ENCODE data around the gene BMAL1. TPM values are rescaled to one million over a fixed set of nuclear protein-coding genes. Genes with fewer than 3 reads are reported as not detected.

BMAL1 gene
- total and polyA plus RNA-seq, 2 of the 8 experiments (the other 6 are each of a cell fraction or from before 2014, with no cell fraction given): 6.8 to 6.9 TPM

- TF ChIP-seq GTF2F1 (IDR thresholded peaks at IDR 0.05; ENCODE audit: borderline replicate concordance, low read depth, low read length) (no peak), TAF7 (optimal IDR thresholded peaks at IDR 0.05; ENCODE audit: borderline replicate concordance, low read depth, low read length) (no peak), JUN (IDR thresholded peaks at IDR 0.05; ENCODE audit: low read depth, low read length) (no peak), JUND (IDR thresholded peaks at IDR 0.05; ENCODE audit: low read length) (no peak), FOSL1 (IDR thresholded peaks at IDR 0.05; ENCODE audit: insufficient read depth, low read depth, low read length) (no peak), SP4 (IDR thresholded peaks at IDR 0.05; ENCODE audit: low read length) (no peak), EZH2 (IDR thresholded peaks at IDR 0.05; ENCODE audit: low read depth, low read length, severe bottlenecking) (no peak), BCL11A (IDR thresholded peaks at IDR 0.05; ENCODE audit: low read depth in 2 of 2, low read length in 2 of 2) (no peak), KDM1A (IDR thresholded peaks at IDR 0.05; ENCODE audit: borderline replicate concordance, low read length) (no peak), ZNF274 (IDR thresholded peaks at IDR 0.05; ENCODE audit: borderline replicate concordance, extremely low read depth, low read length) (no peak), CHD1 (IDR thresholded peaks at IDR 0.05; ENCODE audit: low read depth, low read length) (no peak), RAD21 (IDR thresholded peaks at IDR 0.05 in 1 of 2, conservative IDR thresholded peaks at IDR 0.05 in 1 of 2; ENCODE audit: low read depth in 2 of 2, low read length in 2 of 2) (no peak), SUZ12 (IDR thresholded peaks at IDR 0.05; ENCODE audit: low read length) (no peak), SIX5 (IDR thresholded peaks at IDR 0.05; ENCODE audit: low read depth, low read length) (no peak), CTBP2 (IDR thresholded peaks at IDR 0.05; ENCODE audit: borderline replicate concordance, insufficient read depth, insufficient read length, low read length) (no peak), GABPA (IDR thresholded peaks at IDR 0.05; ENCODE audit: borderline replicate concordance, insufficient read depth, low read length) (no peak), MAX (IDR thresholded peaks at IDR 0.05) (no peak), SAP30 (IDR thresholded peaks at IDR 0.05; ENCODE audit: insufficient read depth, insufficient replicate concordance, low read length) (no peak), NANOG (IDR thresholded peaks at IDR 0.05; ENCODE audit: insufficient read depth, low read depth, low read length, poor library complexity, severe bottlenecking) (no peak), RBBP5 (IDR thresholded peaks at IDR 0.05; ENCODE audit: borderline replicate concordance, low read depth, low read length) (no peak), NRF1 (IDR thresholded peaks at IDR 0.05; ENCODE audit: low read depth, low read length) (no peak), BACH1 (IDR thresholded peaks at IDR 0.05; ENCODE audit: low read length) (no peak)
Measured at GRCh38 chr11:13276832-13277767, 490 bp upstream of the BMAL1 start (continued).

All from H1 (cell line).